Stimulated activated CD4-positive, alpha-beta T cell treated with anti-CD3 and anti-CD28 coated beads, Interleukin-12 subunit alpha, Interleukin-12 subunit beta, amount 100 ng/mL, for 4 hours (primary cell): ENCODE data around the gene RAB8B.

Source experiments
- DNase-seq: peaks from one replicate; pipeline ENCODE4 v3.0.0-alpha.2; 2020

The RAB8B gene

GRCh38 chr15:63188926-63189871 lies at the start of gene RAB8B:
Gene RAB8B, plus strand, starts transcription at chr15:63189606. Its CDS starts 19 bp downstream, at chr15:63189625.
- peak; percentile 100 for DNase-seq

GRCh38 chr15:63140936-63141335 lies 48.5 kb upstream of the RAB8B start:
- DNase-seq: no peak

GRCh38 chr15:63145426-63145825 lies 44.0 kb upstream of the RAB8B start:
- no peak for DNase-seq

- DNase-seq: no peak
Observed at GRCh38 chr15:63146684-63147083, 42.7 kb upstream of the RAB8B start.

GRCh38 chr15:63151665-63152064 lies 37.7 kb upstream of the RAB8B start:
- DNase-seq: no peak

- DNase-seq: no peak
Observed at GRCh38 chr15:63155486-63155885, 33.9 kb upstream of the RAB8B start.

- no peak for DNase-seq
Observed at GRCh38 chr15:63156086-63156710, 33.2 kb upstream of the RAB8B start.

GRCh38 chr15:63156755-63157117 lies 32.7 kb upstream of the RAB8B start:
- DNase-seq: no peak

GRCh38 chr15:63157118-63157843 lies 32.1 kb upstream of the RAB8B start, which contains the start of gene RPS27L:
Gene RPS27L, minus strand, starts transcription at chr15:63157477. Its CDS starts 72 bp downstream, at chr15:63157405.
- peak; percentile 84 for DNase-seq

- DNase-seq: no peak
Observed at GRCh38 chr15:63157891-63158431, 31.4 kb upstream of the RAB8B start.

- no peak for DNase-seq
Observed at GRCh38 chr15:63160638-63161037, 28.8 kb upstream of the RAB8B start.

- DNase-seq: no peak
Observed at GRCh38 chr15:63163217-63163616, 26.2 kb upstream of the RAB8B start.

- no peak for DNase-seq
Observed at GRCh38 chr15:63165166-63165859, 24.1 kb upstream of the RAB8B start.

GRCh38 chr15:63166219-63166618 lies 23.2 kb upstream of the RAB8B start:
- no peak for DNase-seq

- no peak for DNase-seq
Observed at GRCh38 chr15:63169788-63170187, 19.6 kb upstream of the RAB8B start.

- DNase-seq: no peak
Observed at GRCh38 chr15:63172376-63172775, 17.0 kb upstream of the RAB8B start.

- no peak for DNase-seq
Observed at GRCh38 chr15:63172851-63173451, 16.5 kb upstream of the RAB8B start.

GRCh38 chr15:63176302-63176701 lies 13.1 kb upstream of the RAB8B start:
- DNase-seq: no peak

- no peak for DNase-seq
Observed at GRCh38 chr15:63178034-63178433, 11.4 kb upstream of the RAB8B start.

GRCh38 chr15:63180746-63181145 lies 8.7 kb upstream of the RAB8B start:
- DNase-seq: no peak

- DNase-seq: no peak
Observed at GRCh38 chr15:63181648-63182047, 7.8 kb upstream of the RAB8B start.

GRCh38 chr15:63185206-63185605 lies 4.2 kb upstream of the RAB8B start:
- no peak for DNase-seq
